T follicular helper cell (primary cell): Measurements from ENCODE around the gene SACS.

Source experiments
- DNase-seq: peaks from one replicate; pipeline ENCODE4 v3.0.0-alpha.2; 2020; ENCODE audit warnings: low read depth

Gene SACS

DNA sequence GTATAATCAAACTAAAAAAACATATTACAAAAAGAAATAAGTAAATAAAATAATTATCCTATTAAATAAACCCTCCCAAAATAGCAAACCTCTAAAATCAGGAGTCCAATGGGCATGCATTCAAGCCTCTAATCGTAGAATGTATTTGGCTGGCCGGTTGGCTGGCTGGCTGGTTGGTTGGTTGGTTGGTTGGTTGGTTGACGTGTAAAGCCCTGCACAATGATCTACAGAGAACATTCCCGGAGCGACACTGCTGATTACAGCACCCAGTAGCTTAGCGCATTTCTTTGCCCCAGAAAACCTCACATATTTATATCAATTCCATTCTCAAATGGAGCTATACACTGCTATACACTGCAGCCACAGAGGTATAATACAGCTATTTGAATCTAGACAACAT is 65.6 kb downstream of the SACS start:
- no peak for DNase-seq

DNA sequence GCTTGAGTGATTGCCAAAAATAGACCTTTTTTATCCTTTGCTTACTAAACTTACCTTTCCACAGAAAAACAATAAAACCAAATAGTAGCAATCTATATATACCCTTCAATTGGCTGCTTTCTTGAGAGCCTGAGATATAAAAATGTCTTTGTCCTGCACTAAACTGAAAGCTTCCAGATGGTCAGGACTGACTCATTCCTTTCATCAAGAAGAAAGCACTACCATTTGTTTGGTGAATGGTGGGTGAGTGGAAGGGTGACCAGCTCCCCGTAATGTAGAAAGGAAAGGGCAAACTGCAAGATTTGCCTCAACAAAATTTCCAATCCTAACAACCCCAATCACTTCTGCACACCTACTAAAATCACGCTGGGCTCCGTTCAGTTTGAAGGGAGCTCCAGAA is 67.8 kb downstream of the SACS start:
- no peak for DNase-seq

DNA sequence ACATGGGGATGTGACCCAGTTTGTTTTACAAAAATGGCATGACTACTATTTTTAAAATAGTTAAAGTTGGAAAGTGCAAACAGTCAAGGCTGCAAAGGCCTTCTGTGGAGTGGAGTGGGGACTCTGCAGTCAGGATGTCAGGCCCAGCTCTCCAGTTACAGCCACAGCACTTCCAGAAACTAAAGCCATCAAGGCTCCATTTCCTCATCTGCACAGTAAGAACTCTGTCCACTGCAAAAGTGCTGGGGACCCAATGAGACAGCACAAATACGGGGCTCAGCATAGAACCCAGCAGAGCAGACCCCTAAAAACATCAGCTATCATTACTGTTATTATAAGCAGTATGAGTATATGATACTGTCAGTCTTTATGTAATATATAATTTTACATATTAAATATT is 73.6 kb downstream of the SACS start:
- no peak for DNase-seq

DNA sequence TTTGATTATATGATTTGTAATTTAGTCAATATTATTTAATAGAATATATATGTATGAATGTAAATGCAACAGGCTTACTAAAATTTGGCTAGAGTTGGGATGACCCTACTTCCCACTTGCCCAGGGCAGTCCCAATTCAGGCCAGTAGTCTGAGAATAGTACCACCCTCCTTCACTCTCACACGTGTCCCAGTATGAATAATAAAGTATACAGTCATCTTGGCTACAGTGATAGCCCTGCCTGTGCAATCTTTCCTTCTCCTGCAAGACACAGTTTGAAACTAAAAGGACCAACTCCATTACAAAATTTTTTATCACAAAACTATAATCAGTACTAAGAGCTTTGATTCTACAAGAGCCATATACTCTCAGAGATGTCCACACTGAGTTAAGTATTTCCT is 76.2 kb downstream of the SACS start:
- DNase-seq: no peak

DNA sequence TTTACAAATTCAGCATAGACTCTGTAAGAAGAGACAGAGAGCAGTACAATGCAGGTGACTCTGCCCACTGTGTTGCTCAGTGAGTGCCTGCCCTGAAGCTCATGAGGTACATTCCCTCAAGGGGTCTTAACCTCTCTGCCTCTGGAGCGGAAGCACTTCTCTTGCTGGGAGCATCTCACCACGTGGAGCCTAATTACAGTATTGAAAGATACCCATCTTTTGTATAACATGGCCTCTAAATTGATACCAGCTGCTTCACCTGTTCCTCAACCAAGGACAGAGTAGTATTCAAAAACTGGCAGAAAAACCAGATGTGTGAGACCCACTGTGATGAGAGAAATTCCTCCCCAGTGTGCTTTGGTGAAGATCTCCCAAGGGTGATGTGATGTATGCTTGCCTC is 77.1 kb downstream of the SACS start:
- DNase-seq: no peak

DNA sequence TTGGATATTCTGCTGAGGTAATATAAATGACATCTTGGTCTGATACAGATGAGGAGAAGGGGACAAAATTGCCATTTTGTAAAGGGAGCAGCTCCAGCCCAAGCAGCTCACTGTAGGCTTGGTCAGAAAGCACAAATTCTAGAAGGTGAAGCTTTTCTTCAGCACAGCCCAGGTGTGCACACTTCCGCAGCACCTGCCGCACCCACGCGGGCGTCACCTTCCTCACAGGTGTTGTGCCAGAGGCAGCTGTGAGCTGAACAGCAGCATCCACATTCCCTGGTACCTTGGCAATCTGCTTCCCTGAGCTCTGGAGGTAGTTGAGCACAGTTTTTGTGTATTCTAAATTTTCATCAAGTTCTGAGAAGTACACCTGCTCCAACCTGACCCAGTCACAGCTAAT is 79.0 kb downstream of the SACS start:
- no peak for DNase-seq

DNA sequence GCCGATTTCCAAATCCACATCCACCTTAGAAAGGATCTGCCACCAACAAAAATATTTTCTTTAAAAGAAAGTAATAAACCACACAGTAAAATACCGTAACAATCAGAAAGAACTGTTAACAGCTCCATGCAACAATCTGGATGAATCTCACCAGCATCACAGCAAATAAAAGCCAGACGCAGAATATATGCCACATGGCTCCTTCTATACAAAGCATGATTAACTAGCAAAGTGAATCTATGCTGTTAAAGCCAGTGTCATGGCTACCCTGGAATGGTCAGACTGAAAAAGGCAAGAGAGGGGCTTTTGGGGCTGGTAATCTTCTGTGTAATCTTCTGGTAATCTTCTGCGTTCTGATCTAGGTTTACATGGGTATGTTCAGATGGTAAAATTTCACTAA is 81.3 kb downstream of the SACS start:
- no peak for DNase-seq

DNA sequence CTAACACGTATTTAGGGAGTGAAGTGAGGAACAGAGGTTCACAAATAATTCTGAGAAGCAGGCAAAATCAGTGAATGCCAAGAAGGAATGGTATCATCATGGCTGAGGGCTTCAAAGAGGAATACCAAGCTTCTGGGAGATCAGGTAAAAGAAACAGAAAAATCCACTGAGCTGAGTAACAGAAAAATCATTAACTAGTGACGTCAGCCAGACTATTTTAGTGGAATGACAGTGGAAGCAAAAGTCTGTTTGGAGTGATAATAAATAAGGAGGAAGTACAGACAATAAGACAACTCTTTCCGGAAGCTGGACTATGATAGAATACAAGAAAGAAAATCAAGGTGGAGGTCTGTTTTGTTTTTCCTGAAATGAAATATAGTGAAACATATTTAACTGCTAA is 83.5 kb downstream of the SACS start:
- DNase-seq: no peak

DNA sequence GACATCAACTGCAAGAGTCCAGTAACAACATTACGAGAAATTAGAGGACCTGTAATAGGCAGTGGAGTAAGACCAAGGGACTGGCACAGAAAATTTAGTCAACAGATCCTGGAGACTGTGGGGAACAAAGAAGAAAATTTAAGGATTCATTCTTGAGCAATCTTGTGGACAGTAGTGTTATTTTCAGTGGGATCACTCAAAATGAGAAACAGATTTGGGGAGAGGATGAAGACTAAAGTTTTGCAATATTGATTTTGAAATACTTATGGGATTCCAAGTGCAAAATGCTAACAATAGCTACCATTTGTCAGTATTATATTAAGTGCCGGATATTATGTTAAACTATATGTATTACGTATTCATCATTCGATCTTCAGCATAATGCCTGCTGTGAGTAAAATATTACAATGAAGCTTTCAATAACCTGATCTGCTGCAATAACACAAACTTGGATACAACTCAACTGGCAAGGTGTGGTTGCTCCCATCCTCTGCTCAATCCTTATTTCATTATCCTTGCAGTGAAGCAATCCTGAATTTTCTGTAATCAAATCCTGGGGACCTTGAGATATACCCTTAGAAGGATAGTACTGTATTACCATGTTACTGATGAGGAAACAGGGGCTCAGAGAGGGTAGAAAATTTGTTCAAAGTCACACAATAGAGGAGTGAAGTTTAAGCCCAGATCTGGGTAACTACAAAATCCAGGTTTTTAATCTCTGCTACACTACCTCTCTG is 84.2 kb downstream of the SACS start:
- DNase-seq: no peak

DNA sequence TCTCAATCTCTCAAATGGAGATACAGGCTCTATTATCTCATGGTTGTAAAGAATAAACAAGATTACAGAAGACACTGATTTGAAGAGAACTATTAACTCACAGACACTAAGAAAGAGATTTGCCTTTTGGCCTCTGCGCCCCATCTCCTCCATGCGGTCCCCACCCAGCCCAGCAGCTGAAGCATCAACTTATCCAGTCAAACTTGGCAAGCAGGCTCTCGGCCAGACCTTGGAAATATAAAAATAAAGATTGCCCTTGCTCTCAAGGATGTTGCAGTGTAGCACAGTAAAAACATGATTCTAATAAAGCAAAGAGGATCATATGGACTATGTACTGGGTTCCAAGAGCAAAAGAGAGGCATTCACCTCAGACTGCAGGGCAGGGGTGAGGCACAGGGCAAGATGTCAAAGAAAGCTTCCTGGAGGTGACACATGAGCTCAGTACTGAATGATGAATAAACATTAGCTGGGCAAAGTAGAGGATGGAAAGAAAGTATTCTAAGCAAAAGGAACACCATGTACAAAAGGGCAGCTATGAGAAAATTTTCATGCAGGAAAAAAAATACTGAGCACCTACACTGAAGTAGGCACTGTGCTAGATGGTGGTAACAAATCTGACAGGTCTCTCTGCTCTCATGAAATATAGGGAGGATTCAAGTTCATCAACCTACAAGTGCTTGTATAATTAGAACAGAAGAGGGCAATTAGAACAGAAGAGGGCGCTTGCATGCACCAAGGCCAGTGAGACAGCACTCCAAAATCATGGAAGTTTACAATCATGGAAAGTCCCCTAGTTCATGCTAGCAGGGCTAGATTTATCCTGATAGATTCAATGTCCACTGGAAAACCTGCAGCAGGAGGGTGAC is 85.0 kb downstream of the SACS start:
- no peak for DNase-seq

DNA sequence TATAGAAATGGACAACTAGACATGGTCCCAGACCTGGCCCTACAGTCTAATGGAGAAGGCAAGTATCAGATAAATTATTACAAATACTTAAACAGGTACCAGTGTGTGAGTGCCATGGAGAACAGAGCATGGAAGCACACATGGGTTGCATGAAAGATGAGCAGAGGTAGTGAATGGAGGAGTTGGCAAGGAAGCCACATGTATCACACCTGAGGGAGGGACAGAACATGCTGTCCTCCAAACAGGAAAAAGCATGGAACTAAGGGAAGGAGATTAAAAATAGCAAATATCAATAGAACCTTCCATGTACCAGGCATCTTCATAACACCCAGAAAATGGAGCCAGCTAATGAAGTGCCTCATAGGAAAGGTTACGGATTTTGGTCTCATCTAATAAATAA is 85.9 kb downstream of the SACS start:
- no peak for DNase-seq

DNA sequence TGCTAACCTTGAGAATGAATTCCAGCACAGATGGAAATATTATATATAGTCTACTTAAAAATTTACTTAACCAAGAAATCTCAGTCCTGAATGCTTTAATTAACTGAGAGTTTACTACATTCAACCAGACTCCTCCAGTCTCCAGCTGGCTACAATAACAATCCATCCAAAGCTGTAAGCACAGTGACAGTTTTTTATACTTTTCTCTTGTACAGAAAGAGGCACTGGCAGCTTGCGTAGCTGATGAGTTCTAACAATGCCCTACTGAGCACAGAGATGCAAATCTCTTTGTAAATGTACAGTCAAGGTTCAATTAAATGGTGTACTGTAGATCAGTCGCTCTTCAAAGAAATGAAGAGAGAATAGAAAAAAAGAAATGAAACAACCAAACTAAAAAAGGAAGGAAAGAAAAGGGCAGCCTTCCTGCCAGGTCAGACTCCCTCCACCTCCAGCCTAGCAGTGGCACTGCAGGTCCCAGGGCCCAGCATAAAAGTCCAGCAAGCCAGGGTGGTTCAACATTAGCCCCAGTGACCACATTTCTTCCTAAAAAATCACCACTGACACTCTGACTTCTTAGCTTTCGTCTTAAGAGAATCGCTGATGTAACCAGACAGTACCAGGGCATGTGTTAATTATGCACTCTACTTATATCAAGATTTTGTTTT is 88.4 kb downstream of the SACS start:
- no peak for DNase-seq

DNA sequence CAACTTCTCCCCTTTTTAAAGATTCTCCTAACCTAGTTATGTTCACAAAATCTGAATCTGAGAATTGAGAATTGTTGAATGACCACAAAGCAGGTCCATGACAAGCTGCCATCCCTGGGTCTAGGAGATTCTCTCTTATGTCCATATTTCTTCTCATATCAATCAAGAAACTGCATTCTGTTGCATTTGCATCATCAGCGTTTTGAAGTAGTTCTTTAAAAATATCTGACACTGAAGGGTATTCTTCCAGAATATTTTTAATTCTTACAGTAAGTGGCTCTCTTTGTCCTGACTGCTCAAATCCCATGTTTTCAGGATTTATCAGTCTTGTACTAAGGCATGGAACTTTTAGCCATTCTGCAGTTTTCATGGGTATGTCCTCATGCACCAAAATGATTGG is 94.3 kb downstream of the SACS start:
- no peak for DNase-seq

DNA sequence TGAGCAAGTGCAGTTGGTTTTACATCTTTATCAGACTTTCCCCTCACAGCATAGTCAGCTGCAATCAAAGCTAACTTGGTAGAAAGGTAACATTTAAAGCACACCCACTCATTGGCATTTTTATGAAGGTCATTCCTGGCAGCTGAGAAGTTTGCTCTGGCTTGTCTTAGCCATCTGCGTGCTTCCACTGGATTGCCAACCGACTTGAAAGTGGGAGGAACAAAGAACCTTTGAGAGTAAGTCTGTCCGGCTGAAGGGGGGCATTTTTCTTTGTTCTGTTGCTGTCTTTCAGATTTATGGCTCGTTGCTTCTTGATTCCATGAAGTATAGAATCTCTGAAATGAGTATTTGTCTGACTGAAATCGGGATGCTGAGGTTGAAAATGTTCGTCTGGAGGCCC is 103.1 kb downstream of the SACS start:
- DNase-seq: no peak

DNA sequence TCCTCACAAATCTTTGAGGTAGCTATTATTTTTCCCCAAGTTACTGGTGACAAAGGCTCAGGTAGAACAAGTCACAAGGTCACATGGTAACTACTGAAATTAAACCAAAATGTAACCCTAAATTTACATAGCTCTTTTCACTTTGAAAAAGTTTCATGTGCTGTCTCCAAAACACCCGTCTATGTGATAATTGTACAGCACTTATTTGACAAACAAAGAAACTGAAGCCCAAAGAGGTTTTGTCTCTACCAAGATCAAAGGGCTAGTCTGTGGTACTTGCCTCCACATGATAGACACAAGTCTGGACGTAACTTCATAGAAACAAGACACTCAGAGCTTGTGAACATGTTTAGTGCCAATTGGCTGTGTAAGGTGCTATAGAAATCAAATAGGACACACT is 108.3 kb downstream of the SACS start:
- no peak for DNase-seq

DNA sequence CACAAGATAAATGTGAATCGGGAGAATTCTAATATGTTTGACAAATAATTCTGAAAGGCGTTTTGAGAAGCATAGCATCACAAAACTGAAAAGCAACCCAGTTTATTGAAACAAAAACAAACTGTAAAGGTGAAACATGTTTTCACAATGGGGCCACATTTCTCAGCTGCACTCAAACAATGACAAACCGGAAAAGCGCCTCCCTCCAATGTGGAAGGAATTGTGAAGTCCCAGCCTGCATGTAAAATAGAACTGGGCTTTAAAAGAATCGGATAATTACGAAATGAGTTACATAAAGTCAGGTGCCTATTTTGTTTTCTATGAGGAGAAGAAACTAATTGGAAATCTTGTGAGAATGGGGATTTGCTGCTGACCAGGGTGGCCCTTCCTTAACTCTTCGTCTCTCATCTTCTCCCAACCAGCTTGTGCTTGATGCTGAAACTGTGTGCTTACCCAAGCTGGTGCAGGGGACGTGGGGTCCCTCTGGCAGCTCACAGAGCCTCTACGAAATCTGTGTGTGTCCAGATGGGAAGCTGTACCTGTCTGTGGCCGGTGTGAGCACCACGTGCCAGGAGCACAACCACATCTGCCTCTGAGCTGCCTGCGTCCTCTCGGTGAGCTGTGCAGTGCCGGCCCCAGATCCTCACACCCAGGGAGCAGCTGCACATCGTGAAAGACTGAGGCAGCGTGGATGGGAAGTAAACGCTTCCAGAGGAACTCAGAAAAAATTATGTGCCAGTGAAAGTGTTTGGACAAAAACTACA is 109.4 kb downstream of the SACS start:
- DNase-seq: no peak

DNA sequence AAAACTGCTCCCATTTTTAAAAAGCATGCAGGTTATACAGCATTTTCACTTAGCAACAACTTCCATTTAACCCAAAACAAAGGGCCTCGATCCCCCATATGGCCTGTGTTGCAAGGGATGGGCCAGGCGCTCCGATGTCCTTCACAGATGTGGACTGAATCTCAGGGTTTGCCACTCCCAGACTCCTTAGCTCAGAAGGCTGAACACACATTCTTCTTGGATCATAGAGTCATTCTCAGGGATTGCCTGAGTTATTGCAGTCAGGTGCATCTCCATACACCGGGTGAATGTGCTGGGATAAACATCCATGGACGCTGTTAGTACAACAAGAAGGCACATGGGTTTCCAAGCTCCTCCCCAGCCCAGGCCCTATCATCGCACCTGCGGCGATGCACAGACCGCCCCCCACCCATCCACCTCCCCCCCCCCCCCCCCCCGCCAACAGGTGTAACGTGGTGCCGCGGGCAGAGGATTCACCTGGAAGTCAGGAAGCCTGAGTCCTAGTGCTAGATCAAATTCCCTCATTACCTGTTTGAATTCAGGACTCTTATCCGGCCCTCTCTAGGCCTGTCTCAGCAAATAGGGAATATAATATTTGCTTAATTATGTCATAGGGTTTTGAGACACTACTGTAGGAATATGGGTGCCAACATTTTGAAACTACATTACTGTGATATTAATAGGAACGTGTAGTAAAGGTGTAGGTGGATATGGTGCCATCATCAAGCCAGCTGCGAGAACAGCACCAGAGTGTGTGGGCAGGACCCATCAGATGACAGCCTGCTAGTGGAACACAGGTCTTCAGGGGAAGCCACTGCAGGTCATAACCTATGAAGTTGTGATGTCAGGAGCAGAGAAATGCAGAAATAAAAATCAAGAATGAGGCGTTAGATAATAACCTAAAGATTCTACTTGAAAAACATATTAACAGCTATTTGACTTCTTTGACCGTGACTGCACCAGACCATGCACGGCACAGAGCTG is 110.9 kb downstream of the SACS start:
- DNase-seq: no peak

DNA sequence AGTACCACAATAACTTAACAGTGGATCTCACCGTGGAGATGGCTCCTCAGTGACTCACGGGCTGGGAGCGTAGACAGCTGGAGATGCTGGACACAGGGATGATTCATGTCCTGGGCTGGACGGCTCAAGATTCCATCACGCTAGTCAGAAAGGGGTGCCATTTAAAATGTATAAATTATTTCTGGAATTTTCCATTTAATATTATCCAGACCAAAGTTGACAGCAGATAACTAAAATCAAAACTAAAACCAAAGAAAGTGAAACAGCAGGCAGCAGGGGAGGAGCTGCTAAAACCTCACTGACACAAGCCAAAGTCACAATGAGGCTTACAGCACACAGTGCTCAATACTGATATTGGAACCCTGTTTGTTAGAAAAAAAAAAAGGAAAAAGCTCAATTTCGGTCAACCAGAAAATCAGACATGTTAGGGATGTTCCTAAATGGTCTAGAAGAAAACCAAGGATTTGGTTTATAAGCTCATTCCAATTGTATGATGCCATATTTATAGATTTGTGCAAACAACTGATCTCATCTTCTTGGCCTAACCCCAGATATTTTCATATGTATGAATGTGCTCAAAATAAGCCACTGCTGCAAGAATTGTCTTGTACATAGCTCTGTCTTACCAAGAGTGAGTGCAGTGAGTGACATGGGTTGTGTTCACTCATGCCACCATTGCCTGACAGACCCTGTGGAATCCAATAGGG is 111.8 kb downstream of the SACS start:
- no peak for DNase-seq

DNA sequence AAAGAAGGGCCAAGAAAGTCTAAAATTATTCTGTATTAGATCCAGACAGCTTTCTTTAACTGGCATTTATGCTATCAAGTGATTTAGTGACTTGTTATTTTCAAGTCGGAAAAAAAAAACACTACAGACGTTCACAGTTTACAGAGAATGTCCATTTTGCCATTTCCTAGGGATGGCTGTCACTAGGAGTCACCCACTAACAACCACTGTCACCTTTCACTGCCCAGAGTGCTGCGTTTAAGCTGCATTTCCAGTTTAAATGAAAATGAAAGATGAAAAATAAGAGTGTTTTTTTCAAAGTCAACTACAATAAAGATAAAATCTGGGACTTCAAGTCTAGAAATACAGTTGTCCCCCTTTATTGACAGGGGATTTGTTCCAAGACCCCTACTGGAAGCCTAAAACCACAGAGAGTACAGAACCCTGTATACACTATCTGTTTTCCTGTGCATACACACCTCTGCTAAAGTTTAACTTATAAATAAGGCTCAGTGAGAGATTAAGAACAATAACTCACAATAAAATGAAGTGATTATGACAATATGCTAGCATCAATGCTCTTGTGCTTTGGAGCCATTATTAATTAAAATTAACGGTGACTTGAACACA is 112.5 kb downstream of the SACS start:
- no peak for DNase-seq

DNA sequence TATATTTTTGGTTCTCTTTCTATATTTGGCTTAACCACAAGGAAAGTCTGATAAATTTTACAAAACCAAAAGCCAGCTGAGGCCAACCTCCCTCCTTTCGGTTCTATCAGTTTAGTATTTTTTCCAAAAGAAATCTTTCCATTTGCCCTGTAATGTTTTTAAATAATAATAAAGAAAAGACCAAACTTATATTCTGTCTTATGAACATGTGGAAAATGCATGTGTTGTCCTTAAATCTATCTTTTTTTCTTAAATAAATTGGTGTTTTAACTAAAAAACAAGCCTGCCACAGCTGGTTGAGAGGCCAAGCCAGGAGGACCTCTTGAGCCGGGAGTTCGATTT is 113.6 kb downstream of the SACS start:
- DNase-seq: no peak
